Measurements from ENCODE around the gene GNG12.

Gene GNG12

GRCh38 chr1:67726224-67726623 is 107.0 kb downstream of the GNG12 start:
- DNase-seq, result no peak

GRCh38 chr1:67724928-67725560 is 108.2 kb downstream of the GNG12 start:
- peak; percentile 27 for DNase-seq

DNA sequence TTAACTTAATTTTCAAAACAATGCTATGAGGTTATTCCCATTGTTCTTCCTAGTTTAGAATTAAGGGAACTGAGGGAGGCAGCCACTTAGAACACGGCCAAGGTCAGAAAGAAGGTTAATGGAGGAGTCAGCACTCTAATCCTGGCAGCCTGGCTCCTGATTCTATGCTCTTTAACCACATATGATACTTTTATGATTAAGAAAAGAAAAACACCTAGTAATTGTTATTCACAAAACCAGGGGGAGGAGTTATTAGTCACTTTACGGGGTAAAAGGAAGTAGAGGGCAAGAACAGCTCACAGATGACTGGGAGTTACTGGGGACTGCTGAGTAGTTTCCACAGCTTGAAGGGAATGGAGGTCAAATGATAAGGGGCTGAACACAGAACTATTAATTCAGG is 109.6 kb downstream of the GNG12 start:
- DNase-seq, result no peak

DNA sequence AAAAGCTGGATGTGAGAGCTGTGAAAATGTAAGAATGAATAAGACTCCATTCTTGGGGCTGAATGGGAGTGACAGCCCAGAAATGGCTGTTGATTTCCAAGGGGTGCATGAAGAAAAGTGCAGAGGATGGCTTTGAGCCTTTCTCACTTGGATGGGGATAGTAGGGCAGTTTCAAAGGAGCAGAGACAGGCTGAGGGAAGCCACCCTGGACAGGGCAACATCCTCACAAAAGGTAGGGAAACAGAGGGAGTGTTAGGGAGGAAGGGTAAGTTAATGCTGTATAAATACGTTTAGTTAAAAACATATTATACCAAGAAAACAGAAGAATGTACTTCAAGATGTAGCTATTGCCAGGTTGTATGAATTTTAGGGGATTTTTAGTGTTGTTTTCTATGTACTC is 110.1 kb downstream of the GNG12 start:
- DNase-seq, result no peak

DNA sequence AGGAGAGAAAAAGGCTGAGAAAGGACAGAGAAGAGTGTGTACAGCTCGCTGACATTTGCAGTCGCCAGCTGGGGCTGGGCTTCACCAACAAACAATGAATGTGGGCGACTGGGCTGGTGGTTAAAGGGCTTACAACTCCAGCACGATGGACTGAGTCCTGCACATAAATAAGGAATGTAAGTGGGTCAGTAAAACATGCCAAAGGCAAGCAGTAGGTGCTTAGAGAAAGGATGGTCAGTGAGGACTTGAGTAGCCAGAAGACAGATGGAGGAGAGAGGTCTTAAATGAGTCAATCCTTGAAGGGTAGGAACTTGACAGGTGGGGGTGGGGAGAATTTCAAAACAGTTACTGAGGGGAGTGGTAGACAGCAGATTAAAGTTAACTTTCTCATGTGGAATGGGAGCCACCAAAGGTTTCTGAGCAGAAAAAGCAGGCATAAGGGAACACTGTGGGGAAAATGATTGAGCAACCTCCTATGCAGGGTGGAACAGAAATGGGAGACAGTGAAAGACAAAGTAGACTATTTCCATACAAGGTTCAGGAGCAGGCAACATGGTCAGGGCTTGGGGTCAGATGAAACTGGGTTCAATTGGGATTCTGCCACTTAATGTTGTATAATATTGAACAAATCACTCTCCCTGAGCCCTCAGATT is 110.8 kb downstream of the GNG12 start:
- DNase-seq, result peak; percentile 42

DNA sequence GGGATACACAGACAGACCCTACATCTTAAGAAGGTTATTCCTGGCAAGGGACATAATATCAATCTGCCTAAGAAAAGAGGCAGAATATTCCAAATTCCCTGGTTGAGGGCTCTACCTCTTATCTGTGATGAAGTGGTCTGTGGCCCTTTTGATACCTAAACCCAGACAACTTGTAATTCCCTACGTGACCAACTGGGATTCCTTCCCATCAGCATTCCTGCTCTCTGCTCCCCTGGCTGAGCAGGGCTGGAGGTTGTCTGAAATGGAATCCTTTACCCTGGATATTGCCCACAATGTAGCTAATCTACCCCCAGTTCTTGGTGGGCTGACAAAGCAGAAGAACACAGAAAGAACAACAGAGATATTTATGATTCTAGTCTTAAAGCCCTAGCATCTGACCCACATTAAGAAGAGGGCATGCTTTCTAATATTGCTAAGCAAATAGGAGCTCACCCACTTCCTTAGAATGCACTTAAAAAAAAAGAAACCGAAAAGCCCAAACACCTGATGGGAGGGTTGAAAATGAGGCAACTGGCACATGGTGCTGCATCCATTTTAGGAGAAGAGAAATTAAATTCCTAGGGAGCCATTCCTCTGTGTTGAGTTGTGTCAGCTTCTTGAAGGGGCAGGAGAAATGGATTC is 111.5 kb downstream of the GNG12 start:
- DNase-seq, result peak; percentile 42

DNA sequence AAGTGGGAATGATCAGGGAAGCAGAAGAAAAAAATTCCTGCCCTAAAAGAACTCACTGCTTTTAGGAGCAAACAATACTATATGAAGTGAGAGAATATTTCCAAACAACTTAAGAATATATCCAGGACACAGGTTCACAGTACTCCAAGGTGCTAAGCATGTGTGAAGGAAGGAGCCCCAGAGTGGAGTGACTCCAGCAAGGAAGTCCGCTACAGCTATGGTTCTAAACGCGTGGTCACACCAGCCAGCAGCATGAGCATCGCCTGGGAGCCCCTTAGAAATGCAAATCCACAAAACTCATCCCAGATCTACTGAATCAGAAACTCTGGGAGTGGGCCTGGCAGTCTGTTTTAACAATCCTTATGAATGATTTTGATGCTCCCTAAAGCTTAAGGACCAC is 112.2 kb downstream of the GNG12 start:
- no peak for DNase-seq

DNA sequence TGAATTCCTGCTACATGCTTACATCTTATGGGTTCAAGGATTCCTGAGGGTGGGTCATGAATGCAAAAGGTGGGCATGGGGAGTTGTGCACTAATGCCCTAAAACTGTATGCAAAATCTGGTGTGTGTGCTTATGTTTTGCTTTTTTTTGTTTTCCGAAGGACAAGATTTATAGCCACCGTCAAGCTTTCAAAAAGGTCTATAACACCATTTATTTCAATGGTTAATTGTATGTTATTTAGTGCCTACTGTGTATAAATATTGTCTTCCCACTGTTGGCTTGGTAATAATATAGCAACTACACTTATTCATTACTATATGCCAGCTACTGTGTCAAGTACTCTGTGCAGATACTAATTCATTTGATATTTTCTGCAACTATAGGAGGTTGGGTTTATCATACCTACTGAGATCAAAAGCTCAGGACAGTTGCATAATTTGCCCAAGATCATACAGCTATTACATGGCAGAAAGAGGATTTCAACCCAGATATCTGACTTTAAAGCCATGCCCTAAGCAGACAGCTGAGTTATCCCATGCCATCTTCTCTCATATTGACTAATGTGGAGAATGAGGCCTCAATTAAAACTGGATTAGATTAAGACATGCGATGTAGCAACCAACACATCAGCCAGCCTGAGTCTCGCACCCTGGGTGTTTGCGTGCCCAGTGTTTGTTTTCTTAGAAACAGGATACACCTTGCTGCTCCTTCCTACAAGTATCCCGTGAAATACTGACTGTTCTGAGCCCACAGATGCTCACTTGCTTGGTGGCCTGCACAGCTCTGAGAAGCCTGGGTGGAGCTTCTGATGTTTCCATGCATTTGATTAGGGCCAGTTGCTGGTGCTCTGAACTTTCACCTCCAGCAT is 113.7 kb downstream of the GNG12 start:
- peak; percentile 37 for DNase-seq

DNA sequence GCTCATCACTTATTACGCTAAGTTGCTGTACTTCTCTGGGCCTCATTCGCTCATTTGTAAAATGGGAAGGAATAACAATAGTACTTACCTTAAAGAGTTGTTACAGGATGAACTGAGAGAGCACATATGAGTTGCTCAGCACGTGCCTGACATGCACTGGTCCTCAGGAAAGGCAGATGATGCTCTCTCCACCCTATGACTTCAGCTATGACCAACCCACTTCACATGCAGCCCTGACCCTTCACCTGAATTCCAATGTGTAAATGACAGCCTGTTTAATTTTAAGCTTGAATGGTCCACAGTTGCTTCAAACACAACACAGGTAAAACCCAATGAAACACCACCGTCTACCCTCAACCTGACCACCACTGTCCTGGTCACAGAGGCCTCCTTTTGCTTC is 115.4 kb downstream of the GNG12 start:
- no peak for DNase-seq

GRCh38 chr1:67716800-67717199 is 116.5 kb downstream of the GNG12 start:
- DNase-seq, result peak; percentile 50

DNA sequence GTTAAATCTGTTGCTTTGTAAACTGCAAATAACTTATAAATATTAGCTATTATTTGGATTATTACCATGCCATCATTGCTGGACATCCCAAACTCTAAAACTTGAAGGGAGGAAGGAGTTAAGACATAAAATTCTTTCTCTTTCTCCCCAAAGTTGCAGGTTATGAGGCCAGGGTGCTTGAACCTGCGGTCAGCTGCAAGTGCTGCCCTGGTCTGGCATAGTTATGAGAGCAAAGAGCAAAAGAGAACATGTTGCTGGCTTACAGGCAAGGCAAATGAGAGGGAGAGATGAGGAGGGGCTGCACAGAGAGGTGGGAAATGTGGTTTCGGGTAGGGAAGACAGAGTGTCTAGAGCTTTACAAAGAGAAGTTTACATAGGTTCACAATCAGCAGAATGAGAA is 117.4 kb downstream of the GNG12 start:
- no peak for DNase-seq

DNA sequence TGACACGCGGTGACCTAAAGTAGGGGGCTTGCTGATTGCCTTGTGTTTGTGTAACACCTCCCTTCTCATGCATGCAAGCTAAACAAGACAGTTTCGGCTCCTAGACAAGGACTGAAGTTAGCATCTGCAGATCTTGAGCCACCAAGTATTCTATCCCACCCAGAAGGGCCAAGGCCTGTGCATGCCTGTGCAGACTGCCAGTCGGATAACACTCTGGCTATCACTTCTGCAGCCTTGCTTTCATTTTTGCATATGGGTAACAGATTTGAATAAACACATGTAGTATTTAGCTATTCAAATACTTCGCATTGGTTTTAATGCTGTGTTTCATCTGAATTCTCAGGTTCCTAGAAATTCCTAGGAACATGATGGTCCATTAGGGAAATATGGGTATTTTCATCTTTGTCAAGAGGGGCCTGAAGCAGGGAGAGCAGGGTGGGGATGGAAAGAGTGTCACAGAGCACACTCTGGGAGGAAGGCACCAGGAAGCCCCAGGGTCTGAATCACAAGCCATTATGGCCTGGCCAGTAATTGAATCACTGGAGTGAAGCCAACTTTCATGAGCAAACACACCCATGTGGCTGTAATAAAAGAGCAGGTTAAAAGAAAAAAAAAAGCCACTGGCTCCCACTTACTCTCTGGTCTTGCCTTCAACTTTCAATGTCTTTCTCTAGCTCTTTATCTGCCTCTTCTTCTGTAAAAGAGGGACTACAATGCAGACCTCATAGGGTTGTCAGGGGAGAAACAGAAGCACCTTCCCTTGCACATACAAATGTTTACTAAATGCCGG is 120.0 kb downstream of the GNG12 start:
- peak; percentile 70 for DNase-seq

- peak; percentile 43 for DNase-seq
Observed at GRCh38 chr1:67711855-67712212, 121.4 kb downstream of the GNG12 start.

GRCh38 chr1:67711158-67711854 is 122.0 kb downstream of the GNG12 start:
- no peak for DNase-seq

- DNase-seq, result no peak
Observed at GRCh38 chr1:67710417-67710816, 122.8 kb downstream of the GNG12 start.

DNA sequence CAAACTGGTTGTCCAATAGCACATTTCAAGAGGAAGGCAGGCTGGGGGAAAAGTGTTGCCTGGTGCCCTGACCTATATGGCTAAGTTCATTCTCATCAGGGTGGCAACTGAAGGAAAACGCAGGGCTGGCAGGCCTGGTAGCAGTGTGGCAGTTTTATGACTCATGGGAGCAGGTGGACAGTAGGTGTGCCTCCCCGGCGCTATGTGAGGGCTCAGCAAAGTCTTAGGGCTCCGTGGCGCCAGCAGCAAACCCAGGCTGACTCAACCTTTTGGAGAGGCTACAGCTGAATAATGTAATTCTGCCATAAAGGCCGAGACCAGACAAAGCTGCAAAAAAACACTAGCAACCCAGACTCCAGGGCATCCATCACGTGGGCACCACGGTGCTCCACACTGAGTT is 124.7 kb downstream of the GNG12 start:
- DNase-seq, result no peak

DNA sequence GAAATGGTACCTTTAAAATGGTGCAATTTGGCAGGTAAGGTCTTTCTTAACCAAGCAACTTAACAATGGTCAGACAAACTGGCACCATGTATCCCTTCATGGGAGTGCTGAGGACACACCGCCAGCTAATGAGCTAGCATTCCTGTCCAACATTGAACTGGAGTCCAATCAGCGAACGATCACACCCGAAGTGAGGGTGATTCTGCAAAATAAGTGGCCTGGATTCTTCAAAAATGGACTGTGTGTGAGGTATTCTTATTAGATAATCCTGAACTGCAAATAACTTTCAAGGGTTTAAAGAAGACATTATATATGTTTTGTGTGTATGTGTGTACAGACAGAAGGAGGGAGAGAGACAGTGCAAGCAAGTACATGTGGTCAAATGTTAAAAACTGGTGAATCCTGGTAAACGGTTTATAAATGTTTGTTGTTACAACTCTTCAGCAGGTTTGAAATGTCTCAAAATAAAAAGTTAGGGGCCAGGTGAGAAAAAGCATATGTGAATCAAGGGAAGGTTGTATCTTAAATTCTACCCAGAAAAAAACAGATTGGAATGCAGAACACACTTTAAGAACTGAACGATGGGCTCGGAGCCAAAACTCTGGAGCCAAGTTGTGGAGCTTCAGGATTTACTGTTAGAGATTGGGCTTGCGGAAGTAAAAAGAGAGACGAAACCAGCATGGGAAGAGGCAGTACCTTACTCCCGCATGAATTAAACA is 127.4 kb downstream of the GNG12 start:
- no peak for DNase-seq

DNA sequence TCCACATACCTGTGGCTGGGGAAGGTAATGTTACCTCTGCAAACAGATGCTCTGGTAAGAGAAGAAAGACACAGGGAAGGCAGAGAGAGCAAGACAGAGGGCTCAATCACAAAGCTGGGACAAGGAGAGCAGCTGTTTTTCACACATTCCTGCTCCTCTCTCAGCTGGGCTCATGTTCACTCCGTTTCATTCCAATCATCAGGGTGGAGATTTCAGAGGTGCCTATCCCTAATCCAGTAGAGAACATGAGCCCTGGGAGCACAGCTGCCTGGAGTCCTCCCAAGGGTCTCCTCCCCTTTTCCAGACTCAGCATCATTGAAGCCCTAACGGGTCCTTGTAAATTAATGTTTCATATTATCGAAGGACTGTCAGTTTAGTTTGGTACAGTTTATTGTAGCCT is 128.9 kb downstream of the GNG12 start:
- no peak for DNase-seq

DNA sequence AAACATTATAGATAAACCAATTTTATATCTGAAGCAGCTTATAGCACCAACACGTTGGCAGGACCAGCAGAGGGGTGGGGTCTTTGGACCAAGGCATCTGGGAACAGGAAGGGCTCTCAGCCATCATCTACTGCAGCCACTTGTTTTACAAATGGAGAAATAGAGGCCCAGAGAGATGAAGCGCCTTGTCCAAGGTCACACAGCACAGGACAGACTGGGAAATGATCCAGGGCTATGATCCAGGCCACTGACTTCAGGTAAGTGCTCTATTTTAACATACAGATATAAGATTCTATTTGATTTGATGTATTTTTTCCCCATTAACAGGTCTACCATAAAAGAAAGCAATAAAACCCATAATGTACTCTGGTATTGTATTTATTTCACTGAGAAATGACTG is 131.4 kb downstream of the GNG12 start:
- no peak for DNase-seq

DNA sequence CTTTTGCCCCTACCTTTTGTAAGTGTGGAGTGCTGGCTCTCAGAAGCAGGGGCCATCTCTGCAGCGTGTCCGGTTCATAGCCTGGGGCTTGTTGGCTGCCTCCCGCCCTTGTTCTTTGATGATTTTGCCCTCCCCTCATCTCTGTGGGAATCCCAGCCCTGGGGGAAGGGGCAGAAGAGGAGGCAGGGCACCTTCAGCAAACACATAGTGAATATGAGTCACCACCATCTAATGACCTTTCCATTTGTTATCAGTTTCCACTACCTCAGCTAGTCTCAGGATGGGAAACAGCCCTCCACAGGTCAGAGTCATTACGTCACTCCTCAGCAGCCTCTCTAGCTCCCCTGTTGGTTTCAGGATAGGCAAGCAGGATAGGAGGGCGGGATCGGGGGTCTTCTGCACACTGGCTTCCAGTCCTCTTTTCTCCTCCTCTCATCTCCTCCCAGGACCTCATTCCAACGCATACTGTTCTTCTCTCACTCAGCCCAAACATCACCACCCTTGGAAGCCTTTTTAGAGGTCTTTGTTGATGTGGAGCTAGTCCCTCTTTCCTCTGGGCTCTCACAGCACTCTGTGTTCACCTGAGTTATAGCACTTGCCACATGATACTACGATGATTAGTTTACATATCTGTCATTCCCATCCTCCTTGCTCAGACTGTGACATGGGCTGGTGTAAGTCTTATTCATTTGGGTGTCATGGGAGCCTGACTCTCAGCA is 132.4 kb downstream of the GNG12 start:
- peak; percentile 35 for DNase-seq

- DNase-seq, result no peak
Observed at GRCh38 chr1:67700220-67700619, 133.0 kb downstream of the GNG12 start.

All from NCI-H82 (cell line).